H1 (cell line): ENCODE measurements around the gene ARHGAP1. TPM values are rescaled to one million over a fixed set of nuclear protein-coding genes. Genes with fewer than 3 reads are reported as not detected.

Experiments
- ATF2 ChIP-seq: IDR thresholded peaks from 2 replicates; pipeline ENCODE4 v1.6.1; 2012; ENCODE audit warnings: low read length, inconsistent platforms
- BCL11A ChIP-seq, 2 experiments: IDR thresholded peaks; one replicate each; pipeline ENCODE4 v1.6.1; 2011; ENCODE audit warnings: low read depth in 2 of 2, low read length in 2 of 2, mild to moderate bottlenecking in 2 of 2
- CHD2 ChIP-seq: IDR thresholded peaks from 2 replicates; pipeline ENCODE4 v1.6.1; 2012; ENCODE audit warnings: low read length, improper control_type of control experiment
- CHD7 ChIP-seq: fragments of 300-600 bp; sonication (generic); IDR thresholded peaks from 2 replicates; pipeline ENCODE4 v1.7.1; 2012; ENCODE audit warnings: low read length, moderate library complexity, mild to moderate bottlenecking, inconsistent platforms; ENCODE audit not compliant: insufficient replicate concordance
- CTBP2 ChIP-seq: IDR thresholded peaks from 2 replicates; pipeline ENCODE4 v1.7.0; 2011; ENCODE audit warnings: borderline replicate concordance, mild to moderate bottlenecking, moderate library complexity, mixed read lengths, low read length; ENCODE audit not compliant: insufficient read depth, insufficient read length
- EGR1 ChIP-seq: IDR thresholded peaks from 2 replicates; pipeline ENCODE4 v1.6.1; 2011; ENCODE audit warnings: low read depth, low read length, borderline replicate concordance
- KDM1A ChIP-seq: fragments of 200-600, 300-600 bp; sonication (generic); IDR thresholded peaks from 2 replicates; pipeline ENCODE4 v1.7.1; 2016; ENCODE audit warnings: mild to moderate bottlenecking, low read length, borderline replicate concordance
- RNF2 ChIP-seq: fragments of 200-900, 300-1000 bp; sonication (generic); IDR thresholded peaks from 2 replicates; pipeline ENCODE4 v1.7.1; 2016; ENCODE audit warnings: borderline replicate concordance, low read depth, mild to moderate bottlenecking, antibody characterized with exemption, low read length; ENCODE audit not compliant: poor library complexity, severe bottlenecking; ENCODE audit errors: missing control alignments
- YY1 ChIP-seq: IDR thresholded peaks from 2 replicates; pipeline ENCODE4 v1.6.1; 2011; ENCODE audit warnings: low read depth, mild to moderate bottlenecking, low read length
- polyA plus RNA-seq, 7 experiments: library from polyadenylated mRNA; depleted of rRNA in 3 of 7; stranded (reverse) in 5 of 7; unstranded in 2 of 7; fragments of >200 nt in 5 of 7; fragments of 200-250 nt in 2 of 7; gene quantifications; 1 replicate in 5 of 7; 2 replicates in 1 of 7; 4 replicates in 1 of 7; pipeline versions ENCODE4 v1.2.1 to v1.2.3, GENCODE V29; 2011 to 2013; ENCODE audit warnings: missing spikeins in 2 of 7, mixed read lengths in 2 of 7
- total RNA-seq: library from RNA; stranded (reverse); fragmentation: NEBNext Ultra II Directional; extraction: Animal tissue kit (Norgen Biotek cat#: 25700); gene quantifications from 2 replicates; pipeline ENCODE4 v1.2.1, GENCODE V29; 2021

The ARHGAP1 gene
- total and polyA plus RNA-seq, 2 of the 8 experiments (the other 6 are each of a cell fraction or from before 2014, with no cell fraction given): 28.6 to 58.8 TPM

- TF ChIP-seq CHD7 (no peak), RNF2 (no peak), YY1 (no peak), KDM1A (no peak), CTBP2 (no peak), EGR1 (no peak), ATF2 (no peak), BCL11A (IDR thresholded peaks at IDR 0.05; ENCODE audit: low read depth in 2 of 2, low read length in 2 of 2) (no peak), CHD2 (no peak)
These were observed 51.2 kb downstream of the ARHGAP1 start (continued) for GRCh38 chr11:46649180-46649738.
